ENCODE data around the gene CFAP90.

The CFAP90 gene

DNA sequence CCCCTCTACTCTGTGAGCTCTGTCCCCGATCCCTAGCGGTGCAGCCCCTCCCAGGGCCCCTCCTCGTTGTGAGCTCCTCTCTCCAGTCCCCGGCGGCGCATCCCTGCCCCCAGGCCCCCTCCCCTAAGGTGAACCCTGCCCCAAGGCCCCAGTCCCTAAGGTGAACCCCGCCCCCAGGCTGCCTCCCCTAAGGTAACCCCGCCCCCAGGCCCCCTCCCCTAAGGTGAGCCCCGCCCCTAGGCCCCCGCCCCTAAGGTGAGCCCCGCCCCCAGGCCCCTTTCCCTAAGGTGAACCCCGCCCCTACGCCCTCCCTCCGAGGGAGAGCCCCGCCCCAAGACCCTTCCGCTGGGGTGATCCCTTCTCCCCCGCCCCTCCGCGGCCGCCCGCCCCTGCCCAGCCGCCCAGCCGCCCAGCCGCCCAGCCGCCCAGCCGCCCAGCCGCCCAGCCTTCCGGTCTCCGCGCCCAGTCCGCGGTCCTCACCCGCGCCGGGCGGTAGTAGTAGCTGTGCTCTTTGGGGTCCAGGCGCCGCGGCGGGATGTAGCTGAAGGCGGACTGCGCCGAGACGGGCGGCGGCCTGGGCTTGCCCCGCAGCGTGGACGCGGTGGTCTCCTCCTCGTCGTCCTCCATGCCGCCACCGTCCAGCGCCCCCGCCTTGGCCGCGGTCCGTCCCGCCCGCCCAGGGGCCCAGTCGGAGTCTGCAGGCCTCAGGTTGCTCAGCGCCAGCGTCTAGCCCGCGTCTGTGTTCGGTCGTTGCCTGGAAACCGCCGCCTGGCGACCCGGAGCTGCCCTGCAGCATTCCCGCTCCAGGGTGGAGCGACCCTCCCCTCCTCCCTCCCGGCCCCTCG, at the start of gene CFAP90:
Gene CFAP90, minus strand, starts transcription at position 739 of the 845 bp plus-strand sequence. Its CDS starts 112 bp downstream, at position 627.
- no peak for DNase-seq (ENCODE audit: low read depth in 2 of 2)

DNA sequence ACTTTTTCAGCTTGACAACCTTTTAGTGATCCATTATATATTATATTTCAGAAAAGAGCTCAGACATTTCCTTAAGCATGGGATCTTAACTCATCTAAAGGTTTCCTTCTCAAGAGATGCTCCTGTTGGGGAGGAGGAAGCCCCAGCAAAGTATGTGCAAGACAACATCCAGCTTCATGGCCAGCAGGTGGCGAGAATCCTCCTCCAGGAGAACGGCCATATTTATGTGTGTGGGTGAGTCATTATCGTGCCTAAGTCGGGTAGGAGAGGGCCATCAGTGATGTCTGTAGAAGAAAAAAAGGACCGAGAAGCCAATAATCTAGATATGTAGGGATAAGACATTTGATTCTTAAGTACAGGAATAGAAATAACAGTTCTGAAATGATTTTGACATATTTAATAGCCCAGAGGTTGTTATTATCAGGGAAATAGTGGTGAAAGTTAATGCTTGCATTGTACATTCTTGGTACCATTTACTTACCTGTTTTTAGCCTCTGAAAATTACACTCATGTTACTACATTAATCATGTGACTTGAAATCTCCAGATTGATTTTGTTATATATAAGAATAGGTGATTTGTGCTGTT, 46.2 kb upstream of the CFAP90 start:
- peak in 1 of 2 donors; percentile 14 for DNase-seq (ENCODE audit: low read depth in 2 of 2)

DNA sequence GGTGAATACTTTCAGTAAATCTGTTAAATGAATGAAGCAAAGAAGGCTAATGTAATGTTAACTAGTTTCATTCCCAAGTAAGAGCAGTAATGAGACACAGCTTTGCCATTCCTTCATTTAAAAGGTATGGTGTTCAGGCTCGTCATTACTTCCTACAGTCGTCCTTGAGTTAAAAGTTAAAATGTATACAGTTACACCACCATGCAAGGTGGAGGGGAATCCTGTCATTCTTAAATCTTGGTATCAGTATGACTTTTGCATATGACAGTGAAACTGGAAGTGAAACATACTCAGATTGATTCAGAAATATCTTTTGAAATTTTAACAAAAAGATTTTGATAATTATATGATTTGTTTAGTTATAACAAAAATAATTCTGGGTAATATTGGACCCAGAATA, 43.9 kb upstream of the CFAP90 start:
- DNase-seq (ENCODE audit: low read depth in 2 of 2): no peak

DNA sequence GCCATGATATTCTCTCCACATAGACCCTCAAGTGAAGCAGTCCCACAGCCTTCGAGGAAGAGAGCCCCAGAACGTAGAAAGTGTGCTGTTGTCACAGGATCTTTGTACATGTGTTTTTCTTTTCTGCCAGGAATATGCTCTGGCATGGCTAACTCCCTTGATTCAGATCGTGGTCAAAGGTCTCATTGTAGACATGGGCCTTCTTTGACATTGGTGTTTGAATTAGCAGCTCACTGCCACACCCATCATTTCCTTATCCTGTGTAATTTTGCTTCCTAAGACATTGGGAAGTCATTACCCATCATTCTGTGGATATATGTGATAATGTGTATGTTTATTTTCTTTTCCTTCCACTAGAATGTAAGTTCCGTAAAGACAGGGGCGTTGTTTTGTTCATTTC, 43.5 kb upstream of the CFAP90 start:
- DNase-seq (ENCODE audit: low read depth in 2 of 2): no peak

DNA sequence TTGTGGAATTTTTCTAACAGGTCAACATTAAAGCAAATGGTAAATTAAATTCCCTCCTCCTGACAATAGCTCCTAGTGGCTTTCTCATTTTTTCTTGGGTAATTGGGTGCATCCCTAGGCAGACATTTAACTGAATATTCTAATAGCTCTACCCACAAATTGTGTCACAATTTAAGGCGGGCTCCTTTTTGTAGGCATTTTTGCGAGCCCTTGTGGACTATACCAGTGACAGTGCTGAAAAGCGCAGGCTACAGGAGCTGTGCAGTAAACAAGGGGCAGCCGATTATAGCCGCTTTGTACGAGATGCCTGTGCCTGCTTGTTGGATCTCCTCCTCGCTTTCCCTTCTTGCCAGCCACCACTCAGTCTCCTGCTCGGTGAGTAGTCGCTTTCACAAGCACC, 38.0 kb upstream of the CFAP90 start:
- no peak for DNase-seq (ENCODE audit: low read depth in 2 of 2)

- no peak for DNase-seq (ENCODE audit: low read depth in 2 of 2)
Observed at GRCh38 chr5:7886849-7887475, 36.0 kb upstream of the CFAP90 start.

DNA sequence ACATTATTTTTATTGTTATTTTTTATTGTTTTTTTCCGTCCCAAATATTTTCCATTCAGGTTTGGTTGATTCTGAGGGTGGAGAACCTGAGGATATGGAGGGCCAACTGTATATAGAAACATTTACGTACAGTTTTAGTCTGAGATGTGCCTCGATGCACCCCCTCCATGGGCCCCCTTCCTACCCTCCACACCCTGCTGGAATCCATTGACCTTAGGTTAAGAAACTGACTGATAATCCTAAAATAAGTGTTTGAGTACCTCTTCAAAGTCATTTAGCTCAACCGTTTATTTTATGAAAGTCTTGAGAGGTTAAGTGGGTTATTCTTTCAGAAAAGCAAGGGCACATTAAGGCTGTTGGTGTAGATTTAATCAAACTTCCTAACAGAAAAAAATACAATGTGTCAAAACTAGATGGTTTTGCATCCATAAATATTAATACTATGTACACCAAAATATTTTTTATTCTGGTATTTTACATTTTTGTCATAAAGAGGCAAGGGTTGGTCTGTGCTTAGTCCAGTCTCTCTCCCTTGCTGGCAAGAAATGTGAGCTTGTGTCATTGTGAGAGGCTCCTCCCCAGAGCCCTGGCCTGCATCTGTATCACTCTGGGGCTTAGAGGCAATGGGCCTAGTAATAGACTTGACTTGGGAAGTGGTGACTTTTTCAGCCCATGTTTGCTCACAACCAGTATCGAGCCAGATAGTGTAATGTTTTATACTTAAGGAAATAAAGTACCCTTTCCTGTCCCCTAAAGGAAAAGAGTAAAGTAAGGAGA, 33.7 kb upstream of the CFAP90 start:
- DNase-seq (ENCODE audit: low read depth in 2 of 2): no peak

DNA sequence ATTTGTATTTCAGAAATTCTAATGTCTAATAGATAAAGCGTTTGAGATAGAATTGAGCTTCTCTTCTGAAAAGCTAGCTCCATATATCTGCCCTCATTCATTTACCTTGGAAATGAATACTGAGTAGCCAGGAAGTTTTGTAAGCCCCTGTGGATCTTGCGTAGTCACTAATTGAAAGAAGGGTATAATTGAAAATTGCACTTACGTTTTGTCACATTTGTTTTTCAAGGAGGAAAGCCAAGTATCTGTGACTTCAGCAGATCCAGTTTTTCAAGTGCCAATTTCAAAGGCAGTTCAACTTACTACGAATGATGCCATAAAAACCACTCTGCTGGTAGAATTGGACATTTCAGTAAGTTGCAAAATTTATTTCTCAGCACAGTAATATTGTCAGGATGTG, 32.0 kb upstream of the CFAP90 start:
- DNase-seq (ENCODE audit: low read depth in 2 of 2): no peak

- no peak for DNase-seq (ENCODE audit: low read depth in 2 of 2)
Observed at GRCh38 chr5:7881816-7882215, 30.9 kb upstream of the CFAP90 start.

GRCh38 chr5:7881091-7881490, 30.2 kb upstream of the CFAP90 start:
- DNase-seq (ENCODE audit: low read depth in 2 of 2): no peak

DNA sequence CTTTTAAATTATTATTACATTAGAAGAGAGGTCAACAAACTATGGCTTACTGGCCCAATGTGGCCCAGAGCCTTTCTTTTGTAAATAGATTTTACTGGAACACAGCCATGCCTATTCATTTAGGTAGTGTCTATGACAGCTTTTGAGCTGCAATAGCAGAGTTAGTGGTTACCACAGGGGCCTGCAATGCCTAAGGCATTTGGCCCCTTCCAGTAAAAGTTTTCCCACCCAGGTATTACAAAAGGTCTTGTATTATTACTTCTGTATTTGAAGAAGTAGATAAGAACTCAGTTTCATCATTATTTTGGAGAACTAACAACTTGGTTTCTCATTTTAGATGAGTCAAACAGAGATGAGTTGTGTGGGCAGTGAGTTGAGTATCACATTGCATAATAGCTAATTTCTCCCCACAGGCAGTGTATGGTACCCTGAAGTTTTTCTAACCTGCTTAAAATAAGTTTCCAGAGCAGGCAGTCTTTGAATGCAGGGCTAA, 27.5 kb upstream of the CFAP90 start:
- no peak for DNase-seq (ENCODE audit: low read depth in 2 of 2)

GRCh38 chr5:7877851-7878250, 26.9 kb upstream of the CFAP90 start:
- no peak for DNase-seq (ENCODE audit: low read depth in 2 of 2)

DNA sequence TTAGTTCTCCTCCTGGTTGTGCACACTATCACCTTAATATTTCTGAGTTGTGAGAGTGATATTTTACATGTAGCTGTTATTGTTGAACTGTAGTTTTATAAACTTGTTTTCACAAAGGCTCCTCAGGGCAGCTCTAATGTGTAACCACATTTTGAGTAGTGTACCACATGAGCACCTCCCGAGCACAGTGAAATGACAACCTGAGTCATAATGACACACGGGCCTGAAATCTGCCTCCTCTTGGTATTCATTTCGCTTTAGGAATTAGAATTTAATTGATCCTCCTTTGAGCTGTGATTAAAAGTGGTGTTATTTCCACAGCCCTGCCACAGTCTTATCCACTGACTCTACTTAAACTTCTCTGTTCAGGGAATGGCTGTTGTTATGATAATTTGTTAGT, 25.9 kb upstream of the CFAP90 start:
- no peak for DNase-seq (ENCODE audit: low read depth in 2 of 2)

DNA sequence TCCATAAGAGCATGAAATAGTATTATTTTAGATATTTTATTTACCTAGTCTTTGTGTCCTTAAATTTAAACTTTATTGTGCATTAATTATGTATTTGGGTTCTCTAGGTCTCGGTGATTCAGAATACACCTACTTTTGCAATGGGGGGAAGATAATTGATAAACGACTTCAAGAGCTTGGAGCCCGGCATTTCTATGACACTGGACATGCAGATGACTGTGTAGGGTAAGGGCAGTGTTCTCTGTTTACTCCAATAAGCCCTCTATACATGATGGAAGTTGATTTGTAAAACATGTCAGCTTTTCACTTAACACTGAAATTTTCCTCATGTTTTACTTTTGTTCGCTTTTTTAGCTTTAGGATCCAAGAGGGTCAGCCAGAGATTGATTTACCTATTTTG, 24.2 kb upstream of the CFAP90 start:
- no peak for DNase-seq (ENCODE audit: low read depth in 2 of 2)

DNA sequence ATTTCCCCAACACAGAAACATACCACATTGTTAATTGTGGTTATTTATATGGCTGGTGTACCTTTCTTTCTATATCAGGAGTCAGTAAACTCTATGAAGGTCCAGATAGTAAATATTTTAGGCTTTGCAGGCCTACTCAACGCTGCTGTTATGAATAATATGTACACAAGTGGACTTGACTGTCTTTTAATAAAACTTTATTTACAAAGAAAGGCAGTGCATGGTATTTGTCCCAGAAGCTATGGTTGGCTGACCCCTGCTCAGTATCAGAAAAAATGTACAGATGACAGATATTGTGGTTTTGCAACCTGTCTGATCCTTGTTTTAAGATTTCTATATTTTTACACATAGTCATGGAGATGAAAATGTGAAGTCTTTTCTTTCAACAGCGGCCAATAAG, 23.7 kb upstream of the CFAP90 start:
- DNase-seq (ENCODE audit: low read depth in 2 of 2): no peak

- DNase-seq (ENCODE audit: low read depth in 2 of 2): no peak
Observed at GRCh38 chr5:7873216-7873615, 22.3 kb upstream of the CFAP90 start.

- no peak for DNase-seq (ENCODE audit: low read depth in 2 of 2)
Observed at GRCh38 chr5:7872517-7873130, 21.7 kb upstream of the CFAP90 start.

GRCh38 chr5:7871653-7872052, 20.7 kb upstream of the CFAP90 start:
- no peak for DNase-seq (ENCODE audit: low read depth in 2 of 2)

GRCh38 chr5:7869474-7870136, 18.7 kb upstream of the CFAP90 start:
- no peak for DNase-seq (ENCODE audit: low read depth in 2 of 2)

- peak; percentile 79 to 87 for DNase-seq (ENCODE audit: low read depth in 2 of 2)
Observed at GRCh38 chr5:7868773-7869473, 18.0 kb upstream of the CFAP90 start, which contains the start of the genes FASTKD3 and MTRR. Gene FASTKD3 (minus strand): TSS chr5:7869031. CDS start chr5:7868083, 948 bp downstream. Gene MTRR (plus strand): TSS chr5:7869148. CDS start chr5:7870795, 1,647 bp downstream.
